22Rv1 (cell line): ENCODE results near the gene MED26.

Experiments
- H3K27ac ChIP-seq: fragments of 450-650 bp; 2 replicates; pipeline ENCODE4 v1.5.1; 2017
- CTCF ChIP-seq: fragments of 450-650 bp; IDR thresholded peaks from 2 replicates; pipeline ENCODE4 v1.5.1; 2017; ENCODE audit warnings: mild to moderate bottlenecking
- ZFX ChIP-seq: fragments of 450-650 bp; IDR thresholded peaks from 2 replicates; pipeline ENCODE4 v1.6.1; 2017; ENCODE audit warnings: antibody characterized with exemption, borderline replicate concordance

Gene MED26

GRCh38 chr19:16627193-16627927 is 644 bp downstream of the MED26 start:
- peak overlapping the region; percentile 96 for H3K27ac ChIP-seq

GRCh38 chr19:16626796-16627192 is 1.2 kb downstream of the MED26 start:
- TF ChIP-seq ZFX (no peak), CTCF (no peak)
- peak overlapping the region; percentile 96 for H3K27ac ChIP-seq

More at GRCh38 chr19:16627193-16627927, 644 bp downstream of the MED26 start:
- TF ChIP-seq CTCF, result no peak

- TF ChIP-seq CTCF, result no peak
- TF ChIP-seq ZFX, result no peak
- H3K27ac ChIP-seq, result no peak overlapping the region
Measured at GRCh38 chr19:16625163-16625958, 2.6 kb downstream of the MED26 start.

GRCh38 chr19:16624236-16624635 is 3.8 kb downstream of the MED26 start:
- TF ChIP-seq ZFX, result no peak
- no peak for TF ChIP-seq CTCF
- no peak overlapping the region for H3K27ac ChIP-seq

- H3K27ac ChIP-seq, result no peak overlapping the region
- no peak for TF ChIP-seq CTCF
- TF ChIP-seq ZFX, result no peak
Measured at GRCh38 chr19:16623576-16623975, 4.4 kb downstream of the MED26 start.

- TF ChIP-seq ZFX (no peak), CTCF (no peak)
- no peak overlapping the region for H3K27ac ChIP-seq
Measured at GRCh38 chr19:16623066-16623465, 4.9 kb downstream of the MED26 start.
